Upper lobe of right lung (tissue), 1 donor: ENCODE measurements around the gene LMAN2L. TPM values are rescaled to one million over a fixed set of nuclear protein-coding genes. Genes with fewer than 3 reads are reported as not detected.
A peak's percentile ranks its signal among the peaks of the same experiment; 100 is the strongest.

Experiments used
- ATAC-seq: fragments of 200-7000 bp; cut with Tn5 transposase; one replicate; pipeline ENCODE4 v1.9.1; 2020; ENCODE audit warnings: mild to moderate bottlenecking, moderate library complexity
- DNase-seq: peaks from one replicate; pipeline ENCODE4 v3.0.0-alpha.2; 2020
- H3K27ac ChIP-seq: fragments of 200-600 bp; one replicate; pipeline ENCODE4 v1.8.0; 2022
- H3K27me3 ChIP-seq: fragments of 200-600 bp; one replicate; pipeline ENCODE4 v1.8.0; 2022; ENCODE audit warnings: mild to moderate bottlenecking
- H3K36me3 ChIP-seq: fragments of 200-600 bp; one replicate; pipeline ENCODE4 v1.8.0; 2022
- H3K4me1 ChIP-seq: fragments of 200-600 bp; one replicate; pipeline ENCODE4 v1.8.0; 2022
- H3K4me3 ChIP-seq: fragments of 200-600 bp; one replicate; pipeline ENCODE4 v1.8.0; 2022; ENCODE audit warnings: mild to moderate bottlenecking
- H3K9me3 ChIP-seq: fragments of 200-600 bp; one replicate; pipeline ENCODE4 v1.8.0; 2022
- CTCF ChIP-seq: fragments of 200-600 bp; IDR thresholded peaks from one replicate; pipeline ENCODE4 v1.8.0; 2022; ENCODE audit warnings: antibody characterized with exemption
- intact Hi-C: fragments of 100-400 bp; cut with DNase I; formaldehyde crosslinking; loops from one replicate; pipeline ENCODE4 v1.11.0; 2022
- total RNA-seq: library from RNA; stranded (reverse); fragmentation: NEBNext Ultra II Directional; extraction: Animal tissue kit (Norgen Biotek cat#: 25700); gene quantifications from one replicate; pipeline ENCODE4 v1.2.1, GENCODE V29; 2021
- donor health status: DM: no; HTN: yes; CAD: no; lungs with severe emphysema.

LMAN2L gene
- total RNA-seq, 1 donor from 2014 or later: 16.5 TPM

- H3K27me3 ChIP-seq: no peaks in the 10 kb centered on the region
- intact Hi-C loops: no loop called here
- peak overlapping the region; percentile 36 for H3K27ac ChIP-seq
- peaks cover 42% of the 10 kb centered on the region for H3K4me1 ChIP-seq
- no peak for TF ChIP-seq CTCF
- H3K4me3 ChIP-seq: peak overlapping the region; percentile 76
- no peak for ATAC-seq
- no peaks in the 10 kb centered on the region for H3K36me3 ChIP-seq
- no peaks in the 10 kb centered on the region for H3K9me3 ChIP-seq
- no peak for DNase-seq
These were observed 22.9 kb upstream of the LMAN2L start for GRCh38 chr2:96762529-96763311.

GRCh38 chr2:96760986-96761832 is 21.3 kb upstream of the LMAN2L start:
- H3K27me3 ChIP-seq: no peaks in the 10 kb centered on the region
- peak; percentile 77 for DNase-seq
- H3K4me3 ChIP-seq: peak overlapping the region; percentile 76
- intact Hi-C loops: no loop called here
- peak; percentile 44 for TF ChIP-seq CTCF
- ATAC-seq: peak; percentile 23
- no peaks in the 10 kb centered on the region for H3K9me3 ChIP-seq
- H3K36me3 ChIP-seq: no peaks in the 10 kb centered on the region
- peak overlapping the region; percentile 77 for H3K27ac ChIP-seq
- H3K4me1 ChIP-seq: peaks cover 42% of the 10 kb centered on the region

- intact Hi-C loops: no loop called here
These were observed 20.4 kb upstream of the LMAN2L start, which contains the start of gene CNNM4 for GRCh38 chr2:96760036-96760985. Gene CNNM4, plus strand, starts transcription at chr2:96760902. Its CDS starts 98 bp downstream, at chr2:96761000.

GRCh38 chr2:96759548-96759947 is 19.7 kb upstream of the LMAN2L start:
- peaks cover 35% of the 10 kb centered on the region for H3K4me1 ChIP-seq
- no peaks in the 10 kb centered on the region for H3K9me3 ChIP-seq
- no peaks in the 10 kb centered on the region for H3K27me3 ChIP-seq
- TF ChIP-seq CTCF: no peak
- H3K36me3 ChIP-seq: no peaks in the 10 kb centered on the region
- H3K27ac ChIP-seq: no peak overlapping the region
- intact Hi-C loops: no loop called here
- ATAC-seq: no peak
- DNase-seq: no peak
- H3K4me3 ChIP-seq: no peak overlapping the region

More at GRCh38 chr2:96760036-96760985, 20.4 kb upstream of the LMAN2L start, which contains the start of gene CNNM4:
- Histone ChIP-seq H3K27ac (peak within 1 kb of the TSS; percentile 77), H3K27me3 (no peaks in the 10 kb centered on the region), H3K9me3 (no peaks in the 10 kb centered on the region), H3K36me3 (no peaks in the 10 kb centered on the region), H3K4me3 (peak within 1 kb of the TSS; percentile 76), H3K4me1 (peaks cover 42% of the 10 kb centered on the region)
- TF ChIP-seq CTCF: no peak
- DNase-seq (peak; percentile 98), ATAC-seq (peak; percentile 95)

- H3K4me3 ChIP-seq: no peak overlapping the region
- H3K27ac ChIP-seq: no peak overlapping the region
- no peaks in the 10 kb centered on the region for H3K27me3 ChIP-seq
- no peak for DNase-seq
- peaks cover 29% of the 10 kb centered on the region for H3K4me1 ChIP-seq
- H3K9me3 ChIP-seq: no peaks in the 10 kb centered on the region
- ATAC-seq: no peak
- no peak for TF ChIP-seq CTCF
- intact Hi-C loops: no loop called here
- no peaks in the 10 kb centered on the region for H3K36me3 ChIP-seq
These were observed 19.1 kb upstream of the LMAN2L start for GRCh38 chr2:96758987-96759386.
